ENCODE results near the gene LDAH. TPM values are rescaled to one million over a fixed set of nuclear protein-coding genes. Genes with fewer than 3 reads are reported as not detected.

LDAH gene
- total and polyA plus RNA-seq, 2 donors (not counting 3 experiments of a cell fraction or from before 2014, with no cell fraction given): 12.3 to 24.0 TPM

DNA sequence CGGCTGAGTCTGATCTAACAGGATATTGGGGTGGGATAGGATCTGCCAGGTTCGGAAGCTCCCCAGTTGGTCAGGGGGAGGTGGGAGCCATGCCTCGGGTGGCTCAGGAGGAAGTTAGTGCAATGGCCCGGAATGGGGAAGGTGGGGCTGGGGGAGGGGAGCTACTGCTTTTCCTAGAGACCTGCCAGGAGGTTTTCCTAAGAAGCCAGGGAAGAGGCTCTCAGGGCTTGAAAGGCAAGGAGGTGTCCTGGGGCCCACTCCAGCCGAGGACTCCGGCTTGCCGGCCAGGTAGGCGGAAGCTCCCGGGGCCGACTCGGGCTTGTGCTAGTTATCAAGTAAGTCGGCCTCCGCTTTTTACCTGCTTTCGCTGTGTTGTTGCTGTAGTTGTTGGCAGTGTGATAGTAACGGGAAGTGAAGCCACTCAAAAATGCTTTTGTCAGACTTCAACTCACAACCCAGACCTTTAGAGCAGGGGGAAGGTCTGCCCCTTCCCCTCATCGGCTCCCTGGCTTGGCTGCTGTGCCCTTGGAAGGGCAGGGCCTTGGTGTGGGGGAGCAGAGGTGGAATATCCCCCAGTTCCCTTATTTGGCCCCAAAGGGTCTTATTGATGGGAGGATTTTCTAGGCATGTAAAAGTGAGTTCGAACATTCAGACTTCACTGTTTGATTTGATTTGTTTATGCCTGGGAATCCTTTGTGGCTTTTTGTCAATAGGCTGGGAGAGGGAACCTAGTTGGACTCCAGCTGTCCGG, 150.5 kb downstream of the LDAH start:
- no peaks in the 10 kb centered on the region for H3K9me3 ChIP-seq (replicated peaks; ENCODE audit: control insufficient read depth, insufficient read depth, low read length)
- H3K27me3 ChIP-seq (ENCODE audit: control insufficient read depth in 2 of 2, insufficient read depth in 2 of 2, low read length in 2 of 2): peaks cover 23 to 38% of the 10 kb centered on the region in 2 experiments
- ChIA-PET CTCF (interaction anchor here (0.6 to 8.5 kb wide), 2 partner anchors 10 to 12 kb away, joined by 3 to 71 read pairs; no protein-coding TSS in a partner anchor), POLR2A (no interaction called here)
- H3K36me3 ChIP-seq (ENCODE audit: control insufficient read depth in 2 of 2, extremely low read depth in 1 of 2, insufficient read depth in 2 of 2, low read length in 2 of 2): peaks cover 0 to 2% of the 10 kb centered on the region in 2 experiments
- no peaks in the 10 kb centered on the region for H4K20me1 ChIP-seq (replicated peaks; ENCODE audit: control insufficient read depth, extremely low read depth, insufficient read depth, low read length)
- DNase-seq (ENCODE audit: low read depth, low spot score) (no peak), FAIRE-seq (no peak)
- H3K4me2 ChIP-seq (ENCODE audit: insufficient read depth, low read length): no peak overlapping the region
- H3K9ac ChIP-seq (replicated peaks; ENCODE audit: extremely low read depth, insufficient read depth, low read length): no peak overlapping the region
- no peaks in the 10 kb centered on the region for H3K79me2 ChIP-seq (ENCODE audit: control insufficient read depth, insufficient read depth, low read length)
- TF ChIP-seq JUN (IDR thresholded peaks at IDR 0.05; ENCODE audit: borderline replicate concordance, insufficient read depth, insufficient read length, low read depth): no peak
- TF ChIP-seq POLR2A (IDR thresholded peaks at IDR 0.05; ENCODE audit: low read depth, low read length): peak; percentile 27
- TF ChIP-seq, protein P1, sequence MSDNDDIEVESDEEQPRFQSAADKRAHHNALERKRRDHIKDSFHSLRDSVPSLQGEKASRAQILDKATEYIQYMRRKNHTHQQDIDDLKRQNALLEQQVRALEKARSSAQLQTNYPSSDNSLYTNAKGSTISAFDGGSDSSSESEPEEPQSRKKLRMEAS (IDR thresholded peaks at IDR 0.05; ENCODE audit: insufficient read depth, insufficient read length): no peak
- TF ChIP-seq POLR2AphosphoS5 (IDR thresholded peaks at IDR 0.05; ENCODE audit: insufficient read depth, low read depth, low read length): no peak
- TF ChIP-seq EZH2 (IDR thresholded peaks at IDR 0.05; ENCODE audit: borderline replicate concordance, low read depth, low read length, severe bottlenecking): peak; percentile 19
- TF ChIP-seq MYC (IDR thresholded peaks at IDR 0.05; ENCODE audit: low read depth, low read length): no peak
- intact Hi-C loops (cut with micrococcal nuclease) (no loop called here), dilution Hi-C loops (cut with MboI; ENCODE audit: extremely low pct_ligation_motif_present, low sequenced_read_pairs) (no loop called here)
- no peak overlapping the region for H2AFZ ChIP-seq (ENCODE audit: low read depth, low read length)
- no peak overlapping the region for H3K4me3 ChIP-seq (replicated peaks in 1 of 3; ENCODE audit: insufficient read depth in 1 of 3, low read depth in 1 of 3, low read length in 3 of 3)
- peaks cover 18% of the 10 kb centered on the region for H3K4me1 ChIP-seq (ENCODE audit: control insufficient read depth, extremely low read depth, insufficient read depth, low read length)
- H3K9me1 ChIP-seq (replicated peaks; ENCODE audit: control insufficient read depth, extremely low read depth, insufficient read depth, low read length): no peaks in the 10 kb centered on the region
- no TSS peak for BruUV-seq (replicated peaks)
- H3K27ac ChIP-seq (ENCODE audit: insufficient read depth, low read depth, low read length): no peak overlapping the region

DNA sequence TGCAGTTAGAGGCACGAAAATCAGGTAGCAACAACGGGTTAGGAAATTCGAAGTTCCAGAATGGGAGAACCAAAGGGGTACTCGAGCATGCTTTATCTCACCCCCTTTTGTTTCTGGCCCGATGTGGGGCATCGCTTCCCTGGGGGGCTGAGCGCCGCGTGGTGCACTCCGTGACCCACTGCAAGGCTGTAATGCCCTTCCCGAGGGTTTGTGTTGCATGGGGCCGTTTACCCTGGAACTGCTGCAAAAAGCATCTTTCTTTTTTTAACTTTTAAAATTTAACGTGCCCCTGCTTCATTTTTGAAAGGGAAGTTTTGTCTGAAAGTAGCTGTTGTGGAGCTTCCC, 151.2 kb downstream of the LDAH start:
- no peak overlapping the region for H3K4me3 ChIP-seq (replicated peaks in 1 of 3; ENCODE audit: insufficient read depth in 1 of 3, low read depth in 1 of 3, low read length in 3 of 3)
- no peaks in the 10 kb centered on the region for H4K20me1 ChIP-seq (replicated peaks; ENCODE audit: control insufficient read depth, extremely low read depth, insufficient read depth, low read length)
- peaks cover 19% of the 10 kb centered on the region for H3K4me1 ChIP-seq (ENCODE audit: control insufficient read depth, extremely low read depth, insufficient read depth, low read length)
- no peaks in the 10 kb centered on the region for H3K9me3 ChIP-seq (replicated peaks; ENCODE audit: control insufficient read depth, insufficient read depth, low read length)
- no peak overlapping the region for H3K9ac ChIP-seq (replicated peaks; ENCODE audit: extremely low read depth, insufficient read depth, low read length)
- peaks cover 23 to 38% of the 10 kb centered on the region in 2 experiments for H3K27me3 ChIP-seq (ENCODE audit: control insufficient read depth in 2 of 2, insufficient read depth in 2 of 2, low read length in 2 of 2)
- POLR2A ChIA-PET: no interaction called here
- dilution Hi-C loops (cut with MboI; ENCODE audit: extremely low pct_ligation_motif_present, low sequenced_read_pairs): no loop called here
- DNase-seq (ENCODE audit: low read depth, low spot score) (no peak), FAIRE-seq (peak; percentile 50)
- CTCF ChIA-PET: interaction anchor here (0.6 to 8.5 kb wide), 2 partner anchors 11 kb away, joined by 3 to 71 read pairs; no protein-coding TSS in a partner anchor
- BruUV-seq (replicated peaks): no TSS peak
- no peak overlapping the region for H3K27ac ChIP-seq (ENCODE audit: insufficient read depth, low read depth, low read length)
- H2AFZ ChIP-seq (ENCODE audit: low read depth, low read length): no peak overlapping the region
- no peak for TF ChIP-seq POLR2AphosphoS5 (IDR thresholded peaks at IDR 0.05; ENCODE audit: insufficient read depth, low read depth, low read length)
- TF ChIP-seq CTCF (IDR thresholded peaks at IDR 0.05; ENCODE audit: extremely low read depth in 1 of 2, insufficient read depth in 1 of 2, low read depth in 1 of 2, low read length in 2 of 2): no peak
- TF ChIP-seq, protein P1 (IDR thresholded peaks at IDR 0.05; ENCODE audit: insufficient read depth, insufficient read length): no peak
- no peak for TF ChIP-seq FOS (IDR thresholded peaks at IDR 0.05; ENCODE audit: borderline replicate concordance, insufficient read depth, low read length)
- no peak for TF ChIP-seq MYC (IDR thresholded peaks at IDR 0.05; ENCODE audit: low read depth, low read length)
- TF ChIP-seq POLR2A (IDR thresholded peaks at IDR 0.05; ENCODE audit: low read depth, low read length): no peak
- no peak for TF ChIP-seq GATA2 (IDR thresholded peaks at IDR 0.05; ENCODE audit: insufficient read depth, insufficient read length, low read depth, low read length)
- TF ChIP-seq JUN (IDR thresholded peaks at IDR 0.05; ENCODE audit: borderline replicate concordance, insufficient read depth, insufficient read length, low read depth): no peak
- no peak for TF ChIP-seq EZH2 (IDR thresholded peaks at IDR 0.05; ENCODE audit: borderline replicate concordance, low read depth, low read length, severe bottlenecking)
- peaks cover 0 to 2% of the 10 kb centered on the region in 2 experiments for H3K36me3 ChIP-seq (ENCODE audit: control insufficient read depth in 2 of 2, extremely low read depth in 1 of 2, insufficient read depth in 2 of 2, low read length in 2 of 2)
- intact Hi-C loops (cut with micrococcal nuclease): no loop called here
- no peak overlapping the region for H3K4me2 ChIP-seq (ENCODE audit: insufficient read depth, low read length)
- no peaks in the 10 kb centered on the region for H3K79me2 ChIP-seq (ENCODE audit: control insufficient read depth, insufficient read depth, low read length)
- no peaks in the 10 kb centered on the region for H3K9me1 ChIP-seq (replicated peaks; ENCODE audit: control insufficient read depth, extremely low read depth, insufficient read depth, low read length)

Data from endothelial cell of umbilical vein (primary cell).